Measurements from ENCODE around the gene RO60.
"Not testable (repeated sequence)": the region's sequence is repeated elsewhere in the genome, so short reads cannot be mapped to it uniquely, and the experiment has no call there.

Gene RO60

GRCh38 chr1:193059282-193060114, at the start of gene RO60, which contains the start of gene UCHL5:
TSS of gene RO60 (plus strand) at chr1:193059612. CDS start at chr1:193069055, 9,443 bp downstream.
TSS of gene UCHL5 (minus strand) at chr1:193059360. CDS start at chr1:193059260, 100 bp downstream.
- peak; percentile 99 for DNase-seq (ENCODE audit: low read depth, low spot score)

- no peak for DNase-seq (ENCODE audit: low read depth, low spot score)
These were observed 48.0 kb upstream of the RO60 start for GRCh38 chr1:193011406-193011805.

GRCh38 chr1:193013005-193013404, 46.4 kb upstream of the RO60 start:
- DNase-seq (ENCODE audit: low read depth, low spot score): no peak

- DNase-seq (ENCODE audit: low read depth, low spot score): no peak
These were observed 45.7 kb upstream of the RO60 start for GRCh38 chr1:193013707-193014106.

- DNase-seq (ENCODE audit: low read depth, low spot score): no peak
These were observed 45.0 kb upstream of the RO60 start for GRCh38 chr1:193014400-193014799.

GRCh38 chr1:193016788-193017187, 42.6 kb upstream of the RO60 start:
- DNase-seq (ENCODE audit: low read depth, low spot score): no peak

- DNase-seq (ENCODE audit: low read depth, low spot score): peak; percentile 72
These were observed 39.9 kb upstream of the RO60 start for GRCh38 chr1:193019442-193020026.

GRCh38 chr1:193025218-193025617, 34.2 kb upstream of the RO60 start:
- DNase-seq (ENCODE audit: low read depth, low spot score): no peak

GRCh38 chr1:193030280-193030679, 29.1 kb upstream of the RO60 start:
- DNase-seq (ENCODE audit: low read depth, low spot score): no peak

- DNase-seq (ENCODE audit: low read depth, low spot score): peak; percentile 16
These were observed 28.0 kb upstream of the RO60 start for GRCh38 chr1:193031431-193031830.

- not testable (repeated sequence) for DNase-seq (ENCODE audit: low read depth, low spot score)
These were observed 26.6 kb upstream of the RO60 start for GRCh38 chr1:193032643-193033427.

- no peak for DNase-seq (ENCODE audit: low read depth, low spot score)
These were observed 25.8 kb upstream of the RO60 start for GRCh38 chr1:193033610-193034009.

GRCh38 chr1:193036337-193037047, 22.9 kb upstream of the RO60 start:
- no peak for DNase-seq (ENCODE audit: low read depth, low spot score)

GRCh38 chr1:193040011-193040410, 19.4 kb upstream of the RO60 start:
- no peak for DNase-seq (ENCODE audit: low read depth, low spot score)

GRCh38 chr1:193042766-193043691, 16.4 kb upstream of the RO60 start:
- DNase-seq (ENCODE audit: low read depth, low spot score): no peak

GRCh38 chr1:193048913-193049312, 10.5 kb upstream of the RO60 start:
- DNase-seq (ENCODE audit: low read depth, low spot score): not testable (repeated sequence)

- no peak for DNase-seq (ENCODE audit: low read depth, low spot score)
These were observed 5.2 kb upstream of the RO60 start for GRCh38 chr1:193054169-193054675.

GRCh38 chr1:193058529-193059281, 707 bp upstream of the RO60 start:
- DNase-seq (ENCODE audit: low read depth, low spot score): peak; percentile 59

- DNase-seq (ENCODE audit: low read depth, low spot score): no peak
These were observed 647 bp downstream of the RO60 start for GRCh38 chr1:193060115-193060403.

- peak; percentile 13 for DNase-seq (ENCODE audit: low read depth, low spot score)
These were observed 994 bp downstream of the RO60 start for GRCh38 chr1:193060406-193060805.
